Mucosa of stomach (tissue), 1 donor: ENCODE data around the gene SLC66A2.

ENCODE experiments used
- H3K27me3 ChIP-seq: one replicate; pipeline ENCODE4 v1.7.0; 2013; ENCODE audit warnings: mild to moderate bottlenecking, low read length; ENCODE audit not compliant: control insufficient read depth, insufficient read depth
- H3K36me3 ChIP-seq: one replicate; pipeline ENCODE4 v1.7.0; 2013; ENCODE audit warnings: low read length; ENCODE audit not compliant: control insufficient read depth, insufficient read depth
- H3K4me1 ChIP-seq: one replicate; pipeline ENCODE4 v1.7.0; 2013; ENCODE audit warnings: mild to moderate bottlenecking, low read length; ENCODE audit not compliant: control insufficient read depth, insufficient read depth
- H3K4me3 ChIP-seq: one replicate; pipeline ENCODE4 v1.7.0; 2013; ENCODE audit warnings: low read length
- H3K9ac ChIP-seq: one replicate; pipeline ENCODE4 v1.7.0; 2013; ENCODE audit warnings: mild to moderate bottlenecking, low read length, moderate library complexity
- H3K9me3 ChIP-seq: one replicate; pipeline ENCODE4 v1.7.0; 2013; ENCODE audit warnings: mild to moderate bottlenecking, low read length, moderate library complexity; ENCODE audit not compliant: control insufficient read depth
- donor health status: Pancreatic carcinoma.

Gene SLC66A2

DNA sequence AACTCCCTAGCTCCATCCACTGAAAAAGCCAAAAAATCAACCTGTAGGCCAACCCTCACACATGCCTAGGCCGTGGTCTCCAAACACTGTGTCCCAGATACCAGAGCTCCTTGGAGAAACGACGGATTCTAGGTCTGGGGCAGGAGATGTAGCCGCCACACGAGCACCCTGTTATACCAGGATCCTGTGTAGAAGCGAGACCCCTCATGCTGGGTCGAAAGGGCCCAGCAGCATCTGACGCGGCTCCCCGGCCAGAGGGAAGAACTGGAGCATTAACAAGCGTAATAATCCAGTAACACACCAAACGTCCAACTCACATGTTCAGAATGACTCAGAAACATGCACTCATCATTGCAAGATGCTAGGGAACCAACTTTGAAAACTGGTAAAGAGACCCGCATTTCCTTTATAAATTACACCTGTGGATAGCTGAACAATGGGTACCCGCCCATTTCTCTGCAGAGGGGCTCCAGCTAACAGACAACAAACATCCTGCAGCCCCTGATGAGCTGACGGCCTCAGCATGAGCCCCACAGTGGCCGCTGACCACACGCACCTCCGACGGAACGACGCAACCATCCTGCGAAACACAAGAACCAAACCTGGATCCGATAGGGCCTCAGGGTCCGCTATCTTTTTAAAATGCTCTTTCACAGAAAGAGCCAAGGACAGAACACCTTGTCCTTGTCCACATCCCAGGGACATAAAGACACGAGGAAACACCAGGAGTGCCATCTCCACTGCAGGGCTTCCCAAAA lies 14.2 kb downstream of the SLC66A2 start:
- Histone ChIP-seq H3K4me1 (peaks cover 12% of the 10 kb centered on the region), H3K36me3 (peaks cover 9% of the 10 kb centered on the region)

DNA sequence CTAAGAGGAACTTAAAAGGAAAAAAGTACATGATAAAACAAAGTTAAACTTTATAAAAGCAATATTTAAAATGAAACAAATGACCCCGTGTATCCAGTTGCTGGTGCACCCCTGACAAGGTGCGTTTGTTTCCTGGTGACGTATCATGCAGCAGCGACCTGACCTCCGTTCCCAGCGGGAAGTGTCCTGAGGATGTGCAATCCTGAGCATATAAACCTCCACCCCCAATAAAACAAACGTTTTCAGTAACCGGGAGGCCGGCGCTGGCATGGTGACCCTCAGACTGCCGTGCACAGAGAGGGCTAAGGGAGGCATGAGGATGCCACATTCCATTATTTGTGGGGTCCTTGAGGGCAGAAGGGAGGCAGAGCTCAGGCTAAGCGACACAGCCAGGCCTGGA lies 14.8 kb downstream of the SLC66A2 start:
- Histone ChIP-seq H3K4me1 (peaks cover 12% of the 10 kb centered on the region), H3K27me3 (no peaks in the 10 kb centered on the region), H3K36me3 (peaks cover 2% of the 10 kb centered on the region), H3K9me3 (no peaks in the 10 kb centered on the region), H3K4me3 (no peak overlapping the region), H3K9ac (no peak overlapping the region)

More for the DNA sequence above, 14.2 kb downstream of the SLC66A2 start:
- H3K9me3 ChIP-seq: no peaks in the 10 kb centered on the region
- H3K4me3 ChIP-seq: no peak overlapping the region
- no peak overlapping the region for H3K9ac ChIP-seq
- no peaks in the 10 kb centered on the region for H3K27me3 ChIP-seq

GRCh38 chr18:79935925-79936324 lies 15.5 kb downstream of the SLC66A2 start:
- H3K4me1 ChIP-seq: peaks cover 12% of the 10 kb centered on the region
- H3K9ac ChIP-seq: no peak overlapping the region
- H3K36me3 ChIP-seq: no peaks in the 10 kb centered on the region
- H3K27me3 ChIP-seq: no peaks in the 10 kb centered on the region
- no peak overlapping the region for H3K4me3 ChIP-seq
- no peaks in the 10 kb centered on the region for H3K9me3 ChIP-seq

GRCh38 chr18:79935499-79935898 lies 16.0 kb downstream of the SLC66A2 start:
- H3K9ac ChIP-seq: no peak overlapping the region
- H3K27me3 ChIP-seq: no peaks in the 10 kb centered on the region
- peaks cover 12% of the 10 kb centered on the region for H3K4me1 ChIP-seq
- H3K4me3 ChIP-seq: no peak overlapping the region
- no peaks in the 10 kb centered on the region for H3K9me3 ChIP-seq
- H3K36me3 ChIP-seq: no peaks in the 10 kb centered on the region

DNA sequence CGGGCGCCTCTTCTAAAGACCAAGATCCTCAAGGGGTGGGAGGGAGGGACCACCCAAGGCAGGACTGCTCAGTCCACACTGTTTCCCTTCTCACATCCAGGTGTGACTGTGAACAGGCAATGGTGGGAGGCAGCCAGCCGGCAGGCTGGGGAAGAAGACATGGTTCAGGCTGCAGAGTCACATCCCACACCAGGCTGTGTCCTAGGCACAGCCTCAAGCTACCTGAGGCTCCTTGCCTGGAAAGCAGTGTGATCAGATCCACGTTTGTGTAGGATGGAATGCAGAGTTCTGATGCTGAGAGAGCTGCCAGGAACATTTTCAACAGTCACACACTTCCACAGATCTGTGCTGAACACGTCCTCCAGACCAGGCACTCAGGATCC lies 16.4 kb downstream of the SLC66A2 start:
- H3K9ac ChIP-seq: no peak overlapping the region
- no peak overlapping the region for H3K4me3 ChIP-seq
- no peaks in the 10 kb centered on the region for H3K27me3 ChIP-seq
- H3K9me3 ChIP-seq: no peaks in the 10 kb centered on the region
- H3K36me3 ChIP-seq: no peaks in the 10 kb centered on the region
- peaks cover 12% of the 10 kb centered on the region for H3K4me1 ChIP-seq

GRCh38 chr18:79934311-79935097 lies 16.9 kb downstream of the SLC66A2 start:
- Histone ChIP-seq H3K9ac (no peak overlapping the region), H3K4me1 (peaks cover 12% of the 10 kb centered on the region), H3K27me3 (no peaks in the 10 kb centered on the region), H3K4me3 (no peak overlapping the region), H3K36me3 (no peaks in the 10 kb centered on the region), H3K9me3 (no peaks in the 10 kb centered on the region)

DNA sequence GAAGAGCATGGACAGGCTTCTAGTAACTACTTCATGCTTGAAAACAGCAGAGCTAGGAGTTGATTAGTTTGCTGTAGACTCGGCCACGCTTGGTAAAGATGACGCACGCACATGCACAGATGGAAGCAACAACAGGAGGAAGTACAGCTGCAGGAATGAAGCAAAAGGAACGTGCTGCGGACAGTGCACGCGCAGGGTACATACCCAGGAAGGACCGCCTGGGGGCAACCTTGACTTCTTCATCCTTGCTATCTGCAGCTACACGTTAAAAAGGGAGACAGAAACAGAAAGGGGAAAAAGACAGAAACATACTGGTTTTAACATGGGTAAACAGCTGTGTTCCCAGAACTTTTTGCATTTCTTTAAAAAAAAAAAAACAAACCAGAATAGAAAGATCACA lies 17.7 kb downstream of the SLC66A2 start:
- Histone ChIP-seq H3K9me3 (peaks cover 5% of the 10 kb centered on the region), H3K4me3 (no peak overlapping the region), H3K27me3 (no peaks in the 10 kb centered on the region), H3K36me3 (peaks cover 7% of the 10 kb centered on the region), H3K9ac (no peak overlapping the region), H3K4me1 (peaks cover 12% of the 10 kb centered on the region)

- peaks cover 12% of the 10 kb centered on the region for H3K36me3 ChIP-seq
- no peaks in the 10 kb centered on the region for H3K27me3 ChIP-seq
- H3K9ac ChIP-seq: no peak overlapping the region
- H3K9me3 ChIP-seq: peaks cover 5% of the 10 kb centered on the region
- H3K4me3 ChIP-seq: no peak overlapping the region
- peaks cover 12% of the 10 kb centered on the region for H3K4me1 ChIP-seq
These were observed 18.5 kb downstream of the SLC66A2 start for GRCh38 chr18:79932907-79933306.

DNA sequence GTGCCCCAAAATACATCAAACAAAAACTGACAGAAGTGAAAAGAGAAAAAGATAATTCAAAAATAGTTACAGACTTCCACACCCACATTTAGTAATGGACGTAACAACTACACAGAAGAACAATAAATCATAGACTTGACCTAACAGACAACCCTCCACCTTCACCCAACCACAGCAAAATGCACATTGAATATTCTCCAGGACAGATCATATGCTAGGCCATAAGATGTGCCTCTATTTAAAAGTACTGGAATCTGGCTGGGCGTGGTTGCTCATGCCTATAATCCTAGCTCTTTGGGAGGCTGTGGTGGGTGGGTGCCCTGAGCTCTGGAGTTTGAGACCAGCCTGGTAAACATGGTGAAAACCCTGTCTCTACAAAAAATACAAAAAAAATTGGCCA lies 20.0 kb downstream of the SLC66A2 start:
- H3K9me3 ChIP-seq: peaks cover 5% of the 10 kb centered on the region

DNA sequence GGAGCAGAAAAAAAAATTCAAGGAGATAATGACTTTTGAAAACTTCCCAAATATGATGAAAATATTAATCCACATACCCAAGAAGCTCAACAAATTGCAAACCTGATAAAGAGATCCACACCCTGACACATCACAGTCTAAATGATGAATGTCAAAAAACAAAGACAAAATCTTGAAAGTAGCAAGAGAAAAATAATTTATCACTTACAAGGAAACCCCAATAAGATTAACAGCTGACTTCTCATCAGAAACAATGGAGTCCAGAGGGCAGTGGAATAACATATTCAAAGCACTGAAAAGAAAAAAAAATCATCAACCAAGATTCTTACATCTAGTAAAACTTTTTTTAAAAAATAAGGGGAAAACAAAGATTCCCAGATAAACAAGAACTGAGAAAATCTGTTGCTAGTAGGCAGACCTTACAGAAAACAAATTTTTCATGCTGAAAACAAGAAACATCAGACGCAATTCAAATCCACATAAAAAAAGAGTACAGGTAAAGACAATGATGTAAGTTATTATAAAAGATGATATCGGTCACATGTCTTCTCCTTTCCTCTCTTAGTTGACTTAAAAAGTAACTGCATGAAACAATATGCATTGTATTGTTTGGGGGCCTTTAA lies 21.3 kb downstream of the SLC66A2 start:
- Histone ChIP-seq H3K9ac (no peak overlapping the region), H3K4me1 (peaks cover 8% of the 10 kb centered on the region), H3K36me3 (peaks cover 13% of the 10 kb centered on the region), H3K9me3 (peaks cover 5% of the 10 kb centered on the region), H3K27me3 (no peaks in the 10 kb centered on the region), H3K4me3 (no peak overlapping the region)

More for the DNA sequence above, 20.0 kb downstream of the SLC66A2 start:
- Histone ChIP-seq H3K4me3 (no peak overlapping the region), H3K4me1 (peaks cover 12% of the 10 kb centered on the region), H3K36me3 (peaks cover 13% of the 10 kb centered on the region), H3K9ac (no peak overlapping the region), H3K27me3 (no peaks in the 10 kb centered on the region)

- Histone ChIP-seq H3K4me1 (no peaks in the 10 kb centered on the region), H3K4me3 (no peak overlapping the region), H3K27me3 (no peaks in the 10 kb centered on the region), H3K9ac (no peak overlapping the region), H3K36me3 (peaks cover 13% of the 10 kb centered on the region), H3K9me3 (peaks cover 5% of the 10 kb centered on the region)
These were observed 22.9 kb downstream of the SLC66A2 start for GRCh38 chr18:79928563-79928960.
